Measurements from ENCODE around the gene MARCHF10.
A peak's percentile ranks its signal among the peaks of the same experiment; 100 is the strongest.

The MARCHF10 gene

DNA sequence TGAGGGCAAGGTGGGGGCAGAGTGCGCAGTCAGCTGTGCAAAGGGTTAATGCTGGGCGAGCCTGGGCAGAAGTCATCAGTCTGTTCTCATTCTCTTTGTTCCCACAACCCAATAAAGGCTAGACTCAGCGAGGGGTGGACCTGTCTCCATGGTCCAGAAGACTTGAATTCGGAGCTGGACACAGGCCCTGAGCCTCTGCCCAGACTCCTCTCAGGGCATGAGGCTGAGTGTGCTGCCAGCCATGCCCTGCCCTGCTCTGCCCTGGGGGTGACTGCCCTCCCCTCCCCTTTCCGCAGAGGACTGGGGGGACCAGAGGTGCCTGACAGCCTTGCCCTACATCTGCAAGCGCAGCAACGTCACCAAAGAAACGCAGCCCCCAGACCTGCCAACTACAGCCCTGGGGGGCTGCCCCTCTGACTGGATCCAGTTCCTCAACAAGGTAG is 126.2 kb downstream of the MARCHF10 start:
- Histone ChIP-seq H3K36me3 (ENCODE audit: low read depth) (peaks cover 9% of the 10 kb centered on the region), H3K27ac (ENCODE audit: poor library complexity, severe bottlenecking) (no peak overlapping the region), H3K4me3 (ENCODE audit: severe bottlenecking) (no peak overlapping the region), H3K4me1 (ENCODE audit: insufficient read depth, poor library complexity, severe bottlenecking) (no peaks in the 10 kb centered on the region), H3K9me3 (ENCODE audit: severe bottlenecking) (no peaks in the 10 kb centered on the region), H3K27me3 (ENCODE audit: insufficient read depth, poor library complexity, severe bottlenecking) (no peaks in the 10 kb centered on the region)
- no peak for TF ChIP-seq CTCF (IDR thresholded peaks at IDR 0.05; ENCODE audit: poor library complexity, severe bottlenecking)
- ATAC-seq (ENCODE audit: low read depth), result no peak
- DNase-seq (ENCODE audit: low spot score), result no peak

- Histone ChIP-seq H3K9me3 (ENCODE audit: severe bottlenecking) (no peaks in the 10 kb centered on the region), H3K4me3 (ENCODE audit: severe bottlenecking) (no peak overlapping the region), H3K36me3 (ENCODE audit: low read depth) (peaks cover 9% of the 10 kb centered on the region), H3K4me1 (ENCODE audit: insufficient read depth, poor library complexity, severe bottlenecking) (no peaks in the 10 kb centered on the region), H3K27me3 (ENCODE audit: insufficient read depth, poor library complexity, severe bottlenecking) (no peaks in the 10 kb centered on the region), H3K27ac (ENCODE audit: poor library complexity, severe bottlenecking) (no peak overlapping the region)
- ATAC-seq (ENCODE audit: low read depth) (no peak), DNase-seq (ENCODE audit: low spot score) (peak; percentile 58)
- no peak for TF ChIP-seq CTCF (IDR thresholded peaks at IDR 0.05; ENCODE audit: poor library complexity, severe bottlenecking)
Measured at GRCh38 chr17:62681061-62681938, 126.8 kb downstream of the MARCHF10 start.

- no peak for ATAC-seq (ENCODE audit: low read depth)
- Histone ChIP-seq H3K4me3 (ENCODE audit: severe bottlenecking) (no peak overlapping the region), H3K4me1 (ENCODE audit: insufficient read depth, poor library complexity, severe bottlenecking) (no peaks in the 10 kb centered on the region), H3K36me3 (ENCODE audit: low read depth) (peaks cover 9% of the 10 kb centered on the region), H3K27ac (ENCODE audit: poor library complexity, severe bottlenecking) (no peak overlapping the region), H3K27me3 (ENCODE audit: insufficient read depth, poor library complexity, severe bottlenecking) (no peaks in the 10 kb centered on the region), H3K9me3 (ENCODE audit: severe bottlenecking) (no peaks in the 10 kb centered on the region)
- no peak for TF ChIP-seq CTCF (IDR thresholded peaks at IDR 0.05; ENCODE audit: poor library complexity, severe bottlenecking)
- DNase-seq (ENCODE audit: low spot score), result no peak
Measured at GRCh38 chr17:62680541-62681052, 127.5 kb downstream of the MARCHF10 start.

DNA sequence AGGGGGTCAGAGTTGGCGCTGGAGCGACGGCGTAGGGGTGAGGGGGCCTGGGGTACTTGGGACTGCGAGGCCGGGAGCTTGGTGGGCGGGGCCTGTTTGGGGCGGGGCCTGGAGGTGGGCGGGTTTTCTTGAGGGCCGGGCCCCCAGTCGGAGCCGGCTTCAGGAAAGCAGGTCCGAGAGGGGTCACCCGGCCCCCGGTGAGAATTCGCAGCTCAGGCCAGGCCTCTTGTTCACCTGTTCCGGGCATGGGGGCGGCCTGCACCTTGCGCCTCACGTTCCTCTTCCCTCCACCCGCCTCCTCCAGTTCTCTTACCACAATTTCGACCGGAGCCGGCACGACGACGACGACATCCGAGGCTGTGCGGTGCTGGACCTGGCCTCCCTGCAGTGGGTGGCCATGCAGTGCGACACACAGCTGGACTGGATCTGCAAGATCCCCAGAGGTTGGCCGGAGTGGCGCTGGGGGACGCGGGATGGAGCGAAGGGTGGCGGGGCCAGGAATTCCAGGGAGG is 128.2 kb downstream of the MARCHF10 start:
- Histone ChIP-seq H3K9me3 (ENCODE audit: severe bottlenecking) (no peaks in the 10 kb centered on the region), H3K4me1 (ENCODE audit: insufficient read depth, poor library complexity, severe bottlenecking) (no peaks in the 10 kb centered on the region), H3K36me3 (ENCODE audit: low read depth) (peaks cover 9% of the 10 kb centered on the region), H3K27ac (ENCODE audit: poor library complexity, severe bottlenecking) (no peak overlapping the region), H3K4me3 (ENCODE audit: severe bottlenecking) (no peak overlapping the region), H3K27me3 (ENCODE audit: insufficient read depth, poor library complexity, severe bottlenecking) (no peaks in the 10 kb centered on the region)
- ATAC-seq (ENCODE audit: low read depth) (no peak), DNase-seq (ENCODE audit: low spot score) (peak; percentile 62)
- TF ChIP-seq CTCF (IDR thresholded peaks at IDR 0.05; ENCODE audit: poor library complexity, severe bottlenecking), result no peak

All from RWPE2 (cell line).